Measurements from ENCODE around the gene RNF113B.
A peak's percentile ranks its signal among the peaks of the same experiment; 100 is the strongest.

Gene RNF113B

GRCh38 chr13:98215508-98215907 lies 38.4 kb upstream of the RNF113B start:
- TF ChIP-seq CTCF (IDR thresholded peaks at IDR 0.05; ENCODE audit: low read depth, low read length), result no peak
- no peak for DNase-seq (ENCODE audit: extremely low read depth, low read depth)

GRCh38 chr13:98214707-98215106 lies 37.6 kb upstream of the RNF113B start:
- no peak for TF ChIP-seq CTCF (IDR thresholded peaks at IDR 0.05; ENCODE audit: low read depth, low read length)
- no peak for DNase-seq (ENCODE audit: extremely low read depth, low read depth)

GRCh38 chr13:98214008-98214643 lies 37.1 kb upstream of the RNF113B start:
- TF ChIP-seq CTCF (IDR thresholded peaks at IDR 0.05; ENCODE audit: low read depth, low read length), result no peak
- DNase-seq (ENCODE audit: extremely low read depth, low read depth), result peak; percentile 12

GRCh38 chr13:98213354-98213753 lies 36.3 kb upstream of the RNF113B start:
- no peak for DNase-seq (ENCODE audit: extremely low read depth, low read depth)

GRCh38 chr13:98212763-98213162 lies 35.7 kb upstream of the RNF113B start:
- TF ChIP-seq CTCF (IDR thresholded peaks at IDR 0.05; ENCODE audit: low read depth, low read length), result no peak
- DNase-seq (ENCODE audit: extremely low read depth, low read depth), result no peak

More at GRCh38 chr13:98213354-98213753, 36.3 kb upstream of the RNF113B start:
- TF ChIP-seq CTCF (IDR thresholded peaks at IDR 0.05; ENCODE audit: low read depth, low read length), result no peak

- DNase-seq (ENCODE audit: extremely low read depth, low read depth), result no peak
- TF ChIP-seq CTCF (IDR thresholded peaks at IDR 0.05; ENCODE audit: low read depth, low read length), result no peak
Measured at GRCh38 chr13:98208606-98209005, 31.5 kb upstream of the RNF113B start.

GRCh38 chr13:98207416-98207815 lies 30.3 kb upstream of the RNF113B start:
- DNase-seq (ENCODE audit: extremely low read depth, low read depth), result no peak
- no peak for TF ChIP-seq CTCF (IDR thresholded peaks at IDR 0.05; ENCODE audit: low read depth, low read length)
